Glomerular endothelial cell (primary cell): ENCODE data around the gene C1orf198. TPM values are rescaled to one million over a fixed set of nuclear protein-coding genes. Genes with fewer than 3 reads are reported as not detected.

Experiments
- DNase-seq: peaks from one replicate; pipeline ENCODE4 v3.0.0-alpha.2; 2011; ENCODE audit warnings: low read depth, low spot score; ENCODE audit errors: extremely low read depth
- total RNA-seq: library from RNA; depleted of rRNA; stranded (reverse); fragments of >200 nt; gene quantifications from 2 replicates; pipeline ENCODE4 v1.2.3, GENCODE V29; 2015

Gene C1orf198
- total RNA-seq, 1 donor from 2014 or later = 83.2 TPM

- DNase-seq = no peak
Observed at GRCh38 chr1:230790026-230790425, 78.3 kb downstream of the C1orf198 start.

- no peak for DNase-seq
Observed at GRCh38 chr1:230788561-230789275, 79.6 kb downstream of the C1orf198 start.

GRCh38 chr1:230787471-230787870 lies 80.8 kb downstream of the C1orf198 start:
- DNase-seq = no peak

Other genes with a start within 250 kb of the C1orf198 start
- gene COG2, start 226.0 kb downstream of the C1orf198 start, total RNA-seq = 13.8 and 18.7 TPM in 2 replicates
- gene AGT, start 154.4 kb downstream of the C1orf198 start, total RNA-seq = not detected in 2 replicates
- gene CAPN9, start 121.1 kb downstream of the C1orf198 start, total RNA-seq = not detected in 2 replicates
- gene TTC13, start 110.3 kb upstream of the C1orf198 start, total RNA-seq = 12.9 and 19.7 TPM in 2 replicates
- 17.9 and 23.2 TPM in 2 replicates for gene ARV1, start 110.6 kb upstream of the C1orf198 start, total RNA-seq
- gene FAM89A, start 171.7 kb upstream of the C1orf198 start, total RNA-seq = 37.6 and 86.2 TPM in 2 replicates